Mammary epithelial cell (primary cell): ENCODE measurements around the gene CYB5R2.

Experiments
- CTCF ChIP-seq, 2 donors: IDR thresholded peaks in 1 of 2; conservative IDR thresholded peaks in 1 of 2; 2 replicates each; pipeline ENCODE4 v1.5.1; 2011 to 2012; ENCODE audit warnings: inconsistent platforms in 2 of 2, low read length in 2 of 2, mild to moderate bottlenecking in 2 of 2, control low read depth in 1 of 2, low read depth in 1 of 2; ENCODE audit not compliant: insufficient read depth in 1 of 2; ENCODE audit errors: extremely low read depth in 1 of 2
- EZH2 ChIP-seq: IDR thresholded peaks from 2 replicates; pipeline ENCODE4 v1.6.1; 2012; ENCODE audit warnings: low read length, inconsistent platforms, borderline replicate concordance

GRCh38 chr11:7651140-7651551, 22.2 kb downstream of the CYB5R2 start:
- no peak for TF ChIP-seq CTCF (conservative IDR thresholded peaks at IDR 0.05 in 1 of 2, IDR thresholded peaks at IDR 0.05 in 1 of 2; ENCODE audit: extremely low read depth in 1 of 2, insufficient read depth in 1 of 2, low read depth in 1 of 2, low read length in 2 of 2)
- TF ChIP-seq EZH2, result no peak
